22Rv1 (cell line): ENCODE data around the gene WDSUB1.

Experiments
- H3K27ac ChIP-seq: fragments of 450-650 bp; 2 replicates; pipeline ENCODE4 v1.5.1; 2017
- ZFX ChIP-seq: fragments of 450-650 bp; IDR thresholded peaks from 2 replicates; pipeline ENCODE4 v1.6.1; 2017; ENCODE audit warnings: antibody characterized with exemption, borderline replicate concordance
- TF ChIP-seq, protein P1 (sequence below): fragments of 450-650 bp; IDR thresholded peaks from 2 replicates; pipeline ENCODE4 v1.5.1; 2017; ENCODE audit warnings: mild to moderate bottlenecking

WDSUB1 gene

GRCh38 chr2:159265171-159265576 lies 21.3 kb downstream of the WDSUB1 start:
- no peak for TF ChIP-seq ZFX
- TF ChIP-seq, protein P1, sequence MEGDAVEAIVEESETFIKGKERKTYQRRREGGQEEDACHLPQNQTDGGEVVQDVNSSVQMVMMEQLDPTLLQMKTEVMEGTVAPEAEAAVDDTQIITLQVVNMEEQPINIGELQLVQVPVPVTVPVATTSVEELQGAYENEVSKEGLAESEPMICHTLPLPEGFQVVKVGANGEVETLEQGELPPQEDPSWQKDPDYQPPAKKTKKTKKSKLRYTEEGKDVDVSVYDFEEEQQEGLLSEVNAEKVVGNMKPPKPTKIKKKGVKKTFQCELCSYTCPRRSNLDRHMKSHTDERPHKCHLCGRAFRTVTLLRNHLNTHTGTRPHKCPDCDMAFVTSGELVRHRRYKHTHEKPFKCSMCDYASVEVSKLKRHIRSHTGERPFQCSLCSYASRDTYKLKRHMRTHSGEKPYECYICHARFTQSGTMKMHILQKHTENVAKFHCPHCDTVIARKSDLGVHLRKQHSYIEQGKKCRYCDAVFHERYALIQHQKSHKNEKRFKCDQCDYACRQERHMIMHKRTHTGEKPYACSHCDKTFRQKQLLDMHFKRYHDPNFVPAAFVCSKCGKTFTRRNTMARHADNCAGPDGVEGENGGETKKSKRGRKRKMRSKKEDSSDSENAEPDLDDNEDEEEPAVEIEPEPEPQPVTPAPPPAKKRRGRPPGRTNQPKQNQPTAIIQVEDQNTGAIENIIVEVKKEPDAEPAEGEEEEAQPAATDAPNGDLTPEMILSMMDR: no peak
- no peak overlapping the region for H3K27ac ChIP-seq

DNA sequence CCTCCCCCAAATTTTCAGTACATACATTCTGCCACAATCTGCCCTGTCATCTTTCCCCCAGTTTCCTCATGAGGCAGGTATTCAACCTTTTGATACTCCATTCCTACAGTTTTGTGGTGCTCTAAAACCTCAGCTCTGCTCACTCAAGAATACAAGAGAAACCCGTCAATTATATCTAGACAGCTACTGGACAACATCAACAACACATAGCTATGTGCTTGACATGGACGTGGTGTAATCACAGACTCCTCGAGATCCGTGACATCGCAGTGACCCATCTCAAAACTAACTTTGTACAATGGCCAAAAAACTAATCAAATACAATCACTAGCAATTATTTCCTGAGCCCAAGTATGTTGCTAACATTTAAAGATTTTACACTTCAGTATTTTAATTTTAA lies 23.6 kb downstream of the WDSUB1 start:
- TF ChIP-seq, protein P1: no peak
- TF ChIP-seq ZFX: no peak
- H3K27ac ChIP-seq: no peak overlapping the region

DNA sequence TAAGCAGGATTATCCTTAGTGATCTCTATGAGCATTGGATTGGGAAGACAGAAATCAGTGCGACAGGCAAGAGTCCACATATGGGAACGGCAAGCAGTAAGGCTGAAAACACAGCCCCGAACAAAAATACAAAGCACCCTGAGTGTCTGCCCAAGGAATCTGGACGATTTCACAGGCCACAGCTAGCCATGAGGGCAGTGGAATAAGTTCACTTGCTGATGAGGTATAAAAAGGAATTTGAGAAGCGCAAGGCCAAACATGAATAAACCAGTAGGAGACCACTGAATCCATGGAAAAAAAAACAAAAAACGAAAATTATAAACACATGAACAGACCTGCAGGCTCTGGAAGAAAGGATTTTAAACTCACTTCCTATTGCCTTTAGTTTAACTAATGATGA lies 24.3 kb downstream of the WDSUB1 start:
- no peak overlapping the region for H3K27ac ChIP-seq
- TF ChIP-seq, protein P1: no peak
- no peak for TF ChIP-seq ZFX

- H3K27ac ChIP-seq: no peak overlapping the region
- TF ChIP-seq, protein P1: no peak
- TF ChIP-seq ZFX: no peak
Observed at GRCh38 chr2:159256159-159256558, 30.3 kb downstream of the WDSUB1 start.

DNA sequence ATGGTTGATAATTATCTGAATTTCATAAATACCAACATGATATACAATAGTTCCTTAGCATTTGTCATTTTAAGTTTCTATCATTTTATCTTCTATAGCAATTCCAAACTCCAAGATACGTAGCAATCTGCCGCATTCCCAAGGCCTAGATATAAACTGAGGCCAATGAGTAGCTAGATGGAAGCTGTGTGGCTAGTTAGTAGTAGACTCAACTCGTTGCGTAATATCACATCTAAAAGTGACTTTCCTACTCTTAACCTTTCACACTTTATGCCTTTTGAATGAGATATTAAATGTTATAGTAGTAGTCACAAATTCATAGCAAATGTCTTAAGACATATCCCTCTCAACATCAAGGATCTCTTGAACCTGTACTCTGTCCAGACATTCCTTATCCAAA lies 33.6 kb downstream of the WDSUB1 start:
- no peak overlapping the region for H3K27ac ChIP-seq
- TF ChIP-seq, protein P1: no peak
- TF ChIP-seq ZFX: no peak

DNA sequence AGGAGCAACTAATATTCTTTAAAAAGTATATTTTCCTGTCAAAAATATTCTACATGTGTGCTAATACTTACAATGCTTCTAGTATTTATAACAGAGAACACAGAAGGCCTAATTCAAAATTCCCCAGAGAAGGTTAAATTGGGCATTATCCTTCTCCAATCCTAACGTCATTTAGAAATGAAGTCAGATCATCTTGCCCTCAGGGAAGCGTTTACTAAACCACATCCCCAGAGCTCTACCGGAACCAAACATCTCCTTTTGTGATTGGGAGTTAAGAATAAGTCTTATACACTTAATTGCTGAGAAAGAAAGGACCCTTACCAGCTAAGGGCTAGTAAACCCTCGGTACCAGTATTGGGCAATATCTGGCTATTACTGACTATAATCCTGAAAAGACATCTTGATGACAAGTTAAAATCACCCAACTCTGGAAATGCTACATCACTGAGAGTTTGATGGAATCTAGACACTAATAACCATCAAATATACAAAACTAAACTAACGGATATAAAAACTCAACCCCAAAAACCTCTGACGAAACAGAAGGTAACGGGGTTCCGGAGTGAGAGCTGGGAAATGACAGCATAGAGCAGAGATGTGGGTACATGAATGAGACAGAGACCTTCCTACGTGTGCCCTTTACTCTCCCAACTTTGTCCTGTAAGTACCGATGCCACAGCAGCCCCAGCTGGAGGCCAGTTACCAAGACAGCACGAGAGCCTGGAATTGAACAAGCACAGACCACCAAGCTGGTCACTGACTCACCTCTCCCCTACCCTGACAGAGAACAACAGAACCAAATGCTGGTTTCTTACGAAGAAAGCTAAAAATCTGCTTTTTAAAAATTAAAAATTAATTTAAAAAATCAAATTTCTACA lies 35.0 kb downstream of the WDSUB1 start:
- TF ChIP-seq ZFX: no peak
- TF ChIP-seq, protein P1: no peak
- H3K27ac ChIP-seq: no peak overlapping the region

- H3K27ac ChIP-seq: no peak overlapping the region
- TF ChIP-seq, protein P1: no peak
- no peak for TF ChIP-seq ZFX
Observed at GRCh38 chr2:159249990-159250715, 36.4 kb downstream of the WDSUB1 start.
